Stimulated activated CD8-positive, alpha-beta memory T cell treated with anti-CD3 and anti-CD28 coated beads, Interleukin-7, amount 100 ng/mL, for 1 hour (primary cell): ENCODE results near the gene RUFY1.
"Not testable (repeated sequence)": the region's sequence is repeated elsewhere in the genome, so short reads cannot be mapped to it uniquely, and the experiment has no call there.

Experiments
- DNase-seq, 2 donors: peaks; one replicate each; pipeline ENCODE4 v3.0.0-alpha.2; 2020; ENCODE audit warnings: low read depth in 2 of 2

The RUFY1 gene

DNA sequence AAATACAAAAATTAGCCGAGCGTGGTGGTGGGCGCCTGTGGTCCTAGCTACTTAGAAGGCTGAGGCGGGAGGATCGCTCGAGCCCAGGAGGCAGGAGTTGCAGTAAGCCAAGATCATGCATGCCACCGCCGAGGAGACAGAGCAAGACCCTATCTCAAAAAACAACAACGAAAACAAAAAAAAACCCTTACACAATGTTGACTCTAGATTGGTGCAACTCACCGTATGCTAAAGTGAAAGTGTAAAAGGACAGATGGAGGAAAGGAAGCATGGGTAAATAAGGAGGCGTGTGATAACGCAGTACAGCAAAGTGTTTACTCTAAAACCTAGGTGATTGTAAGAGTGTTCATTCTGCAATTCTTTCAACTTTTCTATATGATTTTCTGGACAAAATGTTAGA, 15.9 kb upstream of the RUFY1 start:
- no peak for DNase-seq

GRCh38 chr5:179536676-179537075, 13.7 kb upstream of the RUFY1 start:
- DNase-seq = no peak

- DNase-seq = no peak
These were observed 8.2 kb upstream of the RUFY1 start for GRCh38 chr5:179542170-179542569.

DNA sequence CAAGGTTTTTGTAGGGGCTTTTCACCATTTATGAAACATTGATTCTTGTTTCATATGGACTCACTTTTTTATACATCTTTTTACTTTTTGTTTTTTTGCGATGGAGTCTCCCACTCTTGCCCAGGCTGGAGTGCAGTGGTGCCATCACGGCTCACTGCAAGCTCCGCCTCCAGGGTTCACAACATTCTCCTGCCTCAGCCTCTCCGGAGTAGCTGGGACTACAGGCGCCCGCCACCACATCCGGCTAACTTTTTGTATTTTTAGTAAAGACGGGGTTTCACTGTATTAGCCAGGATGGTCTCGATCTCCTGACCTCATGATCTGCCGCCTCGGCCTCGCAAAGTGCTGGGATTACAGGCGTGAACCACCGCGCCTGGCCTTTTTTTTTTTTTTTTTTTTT, 7.1 kb upstream of the RUFY1 start:
- not testable (repeated sequence) for DNase-seq

GRCh38 chr5:179553006-179553405, 2.7 kb downstream of the RUFY1 start:
- no peak for DNase-seq

DNA sequence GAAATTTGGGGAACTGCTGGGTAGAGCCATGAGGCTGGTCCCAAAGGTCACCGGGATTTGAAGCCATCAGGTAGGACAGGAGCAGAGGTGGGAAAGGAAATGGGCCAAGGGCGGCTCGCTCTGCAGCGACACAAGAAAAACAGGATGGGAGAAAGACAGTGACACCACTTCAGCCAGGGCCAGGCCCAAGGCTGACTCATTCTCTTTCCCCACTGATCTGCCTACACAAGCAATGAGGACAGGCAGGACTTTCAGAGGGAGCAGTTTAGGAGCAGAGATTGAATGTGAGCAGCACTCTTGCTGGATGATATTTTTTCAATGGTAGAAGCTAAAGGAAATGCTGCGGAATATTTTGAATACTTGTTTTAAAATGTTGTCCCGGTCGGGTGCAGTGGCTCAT, 3.5 kb downstream of the RUFY1 start:
- DNase-seq = no peak

- DNase-seq = no peak
These were observed 4.6 kb downstream of the RUFY1 start for GRCh38 chr5:179554981-179555380.

- not testable (repeated sequence) for DNase-seq
These were observed 8.0 kb downstream of the RUFY1 start for GRCh38 chr5:179558261-179558799.

DNA sequence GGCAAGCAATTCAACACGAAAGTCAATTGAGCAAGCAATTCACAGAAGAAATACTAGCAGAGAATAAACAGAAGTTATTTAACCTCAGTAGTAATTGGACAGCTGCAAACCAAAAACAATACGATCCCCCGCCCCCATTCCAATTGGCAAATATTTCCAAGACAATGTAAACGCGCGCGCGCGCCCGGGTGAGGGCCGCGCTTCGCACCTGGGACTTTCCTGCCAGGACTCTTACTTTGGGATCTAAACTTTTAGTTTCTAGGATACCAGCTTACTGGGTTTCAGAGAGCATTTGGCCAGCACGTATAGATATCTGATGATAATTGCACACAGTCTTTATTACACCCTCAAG, 8.6 kb downstream of the RUFY1 start:
- no peak for DNase-seq

DNA sequence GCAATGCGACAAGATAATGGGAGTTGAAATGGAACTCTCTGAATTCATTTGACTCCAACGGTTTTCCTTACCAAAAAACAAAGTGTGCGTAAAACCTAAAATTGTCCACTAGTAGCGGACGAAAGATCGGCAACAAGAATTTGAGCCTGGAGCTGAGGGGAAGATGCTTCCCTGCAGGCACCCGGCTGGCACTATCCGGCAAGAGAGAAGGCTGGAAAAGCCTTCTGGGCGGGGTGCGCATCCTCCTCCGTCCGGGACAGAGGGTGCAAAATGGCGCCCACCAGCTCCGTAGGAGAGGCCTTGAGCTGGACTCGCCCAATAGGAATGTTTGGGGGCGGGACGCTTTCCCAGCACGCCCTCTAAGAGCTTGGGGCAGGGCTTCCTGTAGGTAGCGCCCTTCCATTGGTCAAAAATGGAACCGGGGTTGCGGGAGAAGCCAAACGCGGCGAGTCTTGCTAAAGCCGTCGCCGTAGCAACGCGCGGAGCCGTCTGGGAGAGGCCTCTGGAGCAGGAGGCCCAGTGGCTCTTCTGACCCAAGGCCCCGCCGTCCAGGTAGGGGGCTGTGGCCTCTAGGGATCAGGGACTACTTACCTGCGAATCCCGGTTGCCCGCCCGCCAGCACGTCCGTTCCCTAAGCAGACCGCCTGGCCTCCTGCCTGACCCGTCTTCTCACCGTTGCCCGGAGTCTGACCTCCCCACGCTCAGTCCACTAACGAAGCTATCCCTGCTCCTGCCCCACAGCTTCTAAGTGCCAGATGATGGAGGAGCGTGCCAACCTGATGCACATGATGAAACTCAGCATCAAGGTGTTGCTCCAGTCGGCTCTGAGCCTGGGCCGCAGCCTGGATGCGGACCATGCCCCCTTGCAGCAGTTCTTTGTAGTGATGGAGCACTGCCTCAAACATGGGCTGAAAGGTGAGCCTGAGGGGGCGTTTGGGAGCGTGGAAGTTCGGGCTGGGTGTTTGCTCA, 9.2 kb downstream of the RUFY1 start:
- DNase-seq = peak; percentile 63 to 78

DNA sequence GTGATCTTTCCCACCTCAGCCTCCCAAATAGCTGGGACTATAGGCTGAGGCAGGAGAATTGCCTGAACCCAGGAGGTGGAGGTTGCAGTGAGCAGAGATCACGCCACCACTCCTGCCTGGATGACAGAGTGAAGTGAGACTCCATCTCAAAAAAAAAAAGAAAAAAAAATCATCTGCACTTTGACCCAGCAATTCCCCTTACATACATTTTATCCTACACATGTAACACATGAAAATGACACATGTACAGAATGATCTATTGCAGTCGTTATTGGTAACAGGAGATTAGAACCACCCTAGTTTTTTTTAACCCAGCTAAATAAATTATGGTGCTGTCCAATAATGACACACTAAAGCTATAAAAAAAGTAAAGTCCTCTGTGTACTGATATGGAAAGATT, 14.2 kb downstream of the RUFY1 start:
- DNase-seq = no peak

DNA sequence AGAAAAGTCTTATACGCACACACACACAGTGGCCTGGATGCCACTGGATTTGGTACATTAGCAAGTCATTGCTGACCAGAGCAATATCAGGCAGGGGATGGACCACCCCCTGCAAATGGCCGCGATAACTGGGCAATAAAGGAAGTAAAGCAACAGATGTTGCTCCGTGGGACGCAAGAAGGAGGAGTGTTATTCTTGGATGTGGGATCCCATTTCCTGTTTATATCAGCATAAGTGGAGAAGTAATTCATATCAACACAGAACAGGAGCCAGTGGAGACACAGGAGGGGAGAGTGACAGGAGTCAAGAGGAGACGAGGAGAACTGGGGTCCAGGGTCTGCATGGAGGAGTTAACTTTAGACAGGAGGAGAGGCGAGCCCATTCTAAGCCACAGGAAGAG, 18.4 kb downstream of the RUFY1 start:
- DNase-seq = no peak

DNA sequence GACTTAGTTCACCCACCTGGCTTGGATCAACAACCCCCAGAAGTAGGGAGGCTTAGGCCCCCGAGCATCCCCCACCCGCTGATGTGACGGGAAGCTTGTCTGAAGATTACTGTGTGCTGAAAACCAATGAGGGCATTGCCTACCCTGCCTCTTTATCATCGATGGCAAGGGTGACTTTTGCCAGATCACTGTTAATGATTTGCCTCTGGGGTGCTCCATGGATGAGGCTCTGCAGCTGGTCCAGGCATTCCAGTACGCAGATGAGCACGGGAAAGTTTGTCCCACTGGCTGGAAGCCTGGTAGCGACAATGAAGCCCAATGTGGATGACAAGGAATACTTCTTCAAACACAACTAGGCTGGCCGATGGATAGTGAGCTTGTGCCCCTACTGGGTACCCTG, 22.0 kb downstream of the RUFY1 start:
- DNase-seq = no peak

DNA sequence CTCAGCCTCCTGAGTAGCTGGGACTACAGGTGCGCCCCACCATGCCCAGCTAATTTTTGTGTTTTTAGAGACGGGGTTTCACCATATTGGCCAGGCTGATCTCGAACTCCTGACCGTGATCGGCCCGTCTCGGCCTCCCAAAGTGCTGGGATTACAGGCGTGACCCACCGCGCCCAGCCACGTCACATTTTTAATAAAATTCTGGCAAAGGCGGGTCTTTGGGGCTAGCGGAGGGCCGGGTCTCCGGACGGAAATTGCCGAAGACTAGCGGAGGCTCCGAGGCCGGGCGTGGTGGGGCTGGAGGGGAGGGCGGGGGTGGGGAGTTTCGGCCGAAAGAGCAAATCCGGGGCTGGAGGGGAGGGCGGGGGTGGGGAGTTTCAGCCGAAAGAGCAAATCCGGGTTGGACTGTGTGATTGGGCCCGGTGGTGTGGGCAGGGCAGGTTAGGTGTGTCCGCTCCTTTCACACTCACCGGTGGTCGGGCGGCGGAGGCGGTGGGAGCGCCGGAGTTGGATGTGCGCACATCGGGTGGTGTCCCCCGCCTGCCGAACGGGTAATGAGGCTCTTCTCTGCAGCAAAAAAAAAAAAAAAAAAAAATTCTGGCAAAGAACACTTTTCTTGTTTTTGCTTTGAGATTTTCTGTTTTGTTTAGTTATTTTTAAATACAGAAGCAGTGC, 27.1 kb downstream of the RUFY1 start:
- no peak for DNase-seq

- DNase-seq = no peak
These were observed 35.6 kb downstream of the RUFY1 start for GRCh38 chr5:179585941-179586401.

- DNase-seq = no peak
These were observed 37.8 kb downstream of the RUFY1 start for GRCh38 chr5:179588166-179588565.

DNA sequence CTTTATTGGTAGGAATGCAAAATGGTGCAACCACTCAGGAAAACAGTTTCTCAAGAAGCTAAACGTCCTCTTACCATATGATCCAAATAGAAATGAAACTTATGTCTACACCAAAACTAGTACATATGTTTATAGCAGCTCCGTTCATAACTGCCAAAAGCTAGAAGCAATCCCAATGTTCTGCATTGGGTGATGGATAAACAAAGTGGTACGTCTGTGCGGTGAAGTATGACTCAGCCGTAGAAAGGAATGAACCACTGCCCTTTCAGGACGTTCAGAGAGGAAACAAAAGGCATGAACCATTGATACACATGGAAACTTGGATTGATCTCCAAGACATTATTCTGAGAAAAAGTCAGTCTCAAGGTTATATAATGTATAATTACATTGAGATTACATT, 45.6 kb downstream of the RUFY1 start:
- DNase-seq = no peak

DNA sequence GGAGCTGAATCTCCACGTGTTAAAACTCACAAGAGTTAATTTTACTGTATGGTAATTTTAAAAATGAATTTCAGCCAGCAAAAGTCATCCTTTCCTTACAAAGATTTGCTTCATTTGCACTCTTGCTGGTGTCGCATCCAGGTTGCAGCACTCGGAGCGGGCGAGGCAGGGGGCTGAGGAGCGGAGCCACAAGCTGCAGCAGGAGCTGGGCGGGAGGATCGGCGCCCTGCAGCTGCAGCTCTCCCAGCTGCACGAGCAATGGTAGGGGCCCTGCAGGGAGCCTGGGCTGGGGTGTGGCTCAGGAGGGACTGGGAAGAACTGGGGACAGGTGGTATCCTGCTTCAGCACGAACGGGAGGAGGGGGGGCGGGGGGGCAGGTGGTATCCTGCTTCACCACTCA, 46.1 kb downstream of the RUFY1 start:
- DNase-seq = no peak

GRCh38 chr5:179599100-179599499, 48.7 kb downstream of the RUFY1 start:
- DNase-seq = no peak

DNA sequence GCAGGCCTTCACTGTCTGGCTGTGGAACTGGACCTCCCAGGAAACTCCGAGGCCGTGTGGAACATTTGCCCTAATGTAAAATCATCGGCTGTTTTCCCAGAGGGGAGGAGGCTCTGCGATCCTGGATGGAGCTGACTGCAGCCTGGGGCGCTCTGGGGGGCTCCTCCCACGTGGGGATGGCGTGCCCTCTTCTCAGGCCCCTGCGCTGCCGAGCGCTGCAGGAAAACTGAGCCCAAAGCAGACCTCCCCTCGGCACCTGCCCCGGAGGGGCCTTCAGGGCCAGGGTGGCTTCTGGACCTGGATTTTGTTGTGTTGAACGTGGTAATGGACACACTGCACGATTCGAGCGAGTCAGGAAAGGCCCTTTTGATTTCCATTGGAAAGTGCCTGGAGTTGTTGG, 49.2 kb downstream of the RUFY1 start:
- no peak for DNase-seq

- DNase-seq = no peak
These were observed 49.6 kb downstream of the RUFY1 start for GRCh38 chr5:179599973-179600372.

- no peak for DNase-seq
These were observed 51.7 kb downstream of the RUFY1 start for GRCh38 chr5:179601871-179602625.
